ENCODE measurements around the gene PRORP.

DNA sequence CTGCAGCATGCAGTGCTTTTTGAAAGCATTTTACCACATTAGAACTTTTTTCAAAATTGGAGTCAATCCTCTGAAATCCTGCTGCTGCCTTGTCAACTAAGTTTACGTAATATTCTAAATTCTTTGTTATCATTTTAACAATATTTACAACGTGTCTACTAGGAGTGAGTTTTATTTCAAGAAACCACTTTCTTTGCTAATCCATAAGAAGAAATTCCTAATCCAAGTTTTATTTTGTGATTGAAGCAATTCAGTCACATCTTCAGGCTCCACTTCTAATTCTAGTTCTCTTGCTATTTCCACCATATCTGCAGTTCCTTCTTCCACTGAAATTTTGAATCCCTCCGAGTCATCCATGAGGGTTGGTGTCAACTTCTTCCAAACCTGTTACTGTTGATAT, 25.4 kb downstream of the PRORP start:
- no peak for TF ChIP-seq EZH2 (IDR thresholded peaks at IDR 0.05; ENCODE audit: low read depth, unreplicated experiment)
- TF ChIP-seq, protein P1, sequence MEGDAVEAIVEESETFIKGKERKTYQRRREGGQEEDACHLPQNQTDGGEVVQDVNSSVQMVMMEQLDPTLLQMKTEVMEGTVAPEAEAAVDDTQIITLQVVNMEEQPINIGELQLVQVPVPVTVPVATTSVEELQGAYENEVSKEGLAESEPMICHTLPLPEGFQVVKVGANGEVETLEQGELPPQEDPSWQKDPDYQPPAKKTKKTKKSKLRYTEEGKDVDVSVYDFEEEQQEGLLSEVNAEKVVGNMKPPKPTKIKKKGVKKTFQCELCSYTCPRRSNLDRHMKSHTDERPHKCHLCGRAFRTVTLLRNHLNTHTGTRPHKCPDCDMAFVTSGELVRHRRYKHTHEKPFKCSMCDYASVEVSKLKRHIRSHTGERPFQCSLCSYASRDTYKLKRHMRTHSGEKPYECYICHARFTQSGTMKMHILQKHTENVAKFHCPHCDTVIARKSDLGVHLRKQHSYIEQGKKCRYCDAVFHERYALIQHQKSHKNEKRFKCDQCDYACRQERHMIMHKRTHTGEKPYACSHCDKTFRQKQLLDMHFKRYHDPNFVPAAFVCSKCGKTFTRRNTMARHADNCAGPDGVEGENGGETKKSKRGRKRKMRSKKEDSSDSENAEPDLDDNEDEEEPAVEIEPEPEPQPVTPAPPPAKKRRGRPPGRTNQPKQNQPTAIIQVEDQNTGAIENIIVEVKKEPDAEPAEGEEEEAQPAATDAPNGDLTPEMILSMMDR (conservative IDR thresholded peaks at IDR 0.05; ENCODE audit: low read depth in 2 of 2): no peak
- TF ChIP-seq CREB1 (CRISPR knock-in tag; IDR thresholded peaks at IDR 0.05; ENCODE audit: low read depth): no peak
- TF ChIP-seq ZNF114 (CRISPR knock-in tag; IDR thresholded peaks at IDR 0.05): no peak
- no peak for TF ChIP-seq NANOG (IDR thresholded peaks at IDR 0.05; ENCODE audit: borderline replicate concordance)
- TF ChIP-seq, protein P2, sequence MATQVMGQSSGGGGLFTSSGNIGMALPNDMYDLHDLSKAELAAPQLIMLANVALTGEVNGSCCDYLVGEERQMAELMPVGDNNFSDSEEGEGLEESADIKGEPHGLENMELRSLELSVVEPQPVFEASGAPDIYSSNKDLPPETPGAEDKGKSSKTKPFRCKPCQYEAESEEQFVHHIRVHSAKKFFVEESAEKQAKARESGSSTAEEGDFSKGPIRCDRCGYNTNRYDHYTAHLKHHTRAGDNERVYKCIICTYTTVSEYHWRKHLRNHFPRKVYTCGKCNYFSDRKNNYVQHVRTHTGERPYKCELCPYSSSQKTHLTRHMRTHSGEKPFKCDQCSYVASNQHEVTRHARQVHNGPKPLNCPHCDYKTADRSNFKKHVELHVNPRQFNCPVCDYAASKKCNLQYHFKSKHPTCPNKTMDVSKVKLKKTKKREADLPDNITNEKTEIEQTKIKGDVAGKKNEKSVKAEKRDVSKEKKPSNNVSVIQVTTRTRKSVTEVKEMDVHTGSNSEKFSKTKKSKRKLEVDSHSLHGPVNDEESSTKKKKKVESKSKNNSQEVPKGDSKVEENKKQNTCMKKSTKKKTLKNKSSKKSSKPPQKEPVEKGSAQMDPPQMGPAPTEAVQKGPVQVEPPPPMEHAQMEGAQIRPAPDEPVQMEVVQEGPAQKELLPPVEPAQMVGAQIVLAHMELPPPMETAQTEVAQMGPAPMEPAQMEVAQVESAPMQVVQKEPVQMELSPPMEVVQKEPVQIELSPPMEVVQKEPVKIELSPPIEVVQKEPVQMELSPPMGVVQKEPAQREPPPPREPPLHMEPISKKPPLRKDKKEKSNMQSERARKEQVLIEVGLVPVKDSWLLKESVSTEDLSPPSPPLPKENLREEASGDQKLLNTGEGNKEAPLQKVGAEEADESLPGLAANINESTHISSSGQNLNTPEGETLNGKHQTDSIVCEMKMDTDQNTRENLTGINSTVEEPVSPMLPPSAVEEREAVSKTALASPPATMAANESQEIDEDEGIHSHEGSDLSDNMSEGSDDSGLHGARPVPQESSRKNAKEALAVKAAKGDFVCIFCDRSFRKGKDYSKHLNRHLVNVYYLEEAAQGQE (IDR thresholded peaks at IDR 0.05; ENCODE audit: unreplicated experiment): no peak
- no peak for TF ChIP-seq EZH2phosphoT487 (IDR thresholded peaks at IDR 0.05; ENCODE audit: unreplicated experiment)
- TF ChIP-seq JUNB (IDR thresholded peaks at IDR 0.05; ENCODE audit: unreplicated experiment): no peak
- TF ChIP-seq POLR2AphosphoS5 (IDR thresholded peaks at IDR 0.05; ENCODE audit: low read depth): no peak
- TF ChIP-seq ZNF331 (CRISPR knock-in tag; IDR thresholded peaks at IDR 0.05; ENCODE audit: low read depth): no peak
- TF ChIP-seq, protein P3, sequence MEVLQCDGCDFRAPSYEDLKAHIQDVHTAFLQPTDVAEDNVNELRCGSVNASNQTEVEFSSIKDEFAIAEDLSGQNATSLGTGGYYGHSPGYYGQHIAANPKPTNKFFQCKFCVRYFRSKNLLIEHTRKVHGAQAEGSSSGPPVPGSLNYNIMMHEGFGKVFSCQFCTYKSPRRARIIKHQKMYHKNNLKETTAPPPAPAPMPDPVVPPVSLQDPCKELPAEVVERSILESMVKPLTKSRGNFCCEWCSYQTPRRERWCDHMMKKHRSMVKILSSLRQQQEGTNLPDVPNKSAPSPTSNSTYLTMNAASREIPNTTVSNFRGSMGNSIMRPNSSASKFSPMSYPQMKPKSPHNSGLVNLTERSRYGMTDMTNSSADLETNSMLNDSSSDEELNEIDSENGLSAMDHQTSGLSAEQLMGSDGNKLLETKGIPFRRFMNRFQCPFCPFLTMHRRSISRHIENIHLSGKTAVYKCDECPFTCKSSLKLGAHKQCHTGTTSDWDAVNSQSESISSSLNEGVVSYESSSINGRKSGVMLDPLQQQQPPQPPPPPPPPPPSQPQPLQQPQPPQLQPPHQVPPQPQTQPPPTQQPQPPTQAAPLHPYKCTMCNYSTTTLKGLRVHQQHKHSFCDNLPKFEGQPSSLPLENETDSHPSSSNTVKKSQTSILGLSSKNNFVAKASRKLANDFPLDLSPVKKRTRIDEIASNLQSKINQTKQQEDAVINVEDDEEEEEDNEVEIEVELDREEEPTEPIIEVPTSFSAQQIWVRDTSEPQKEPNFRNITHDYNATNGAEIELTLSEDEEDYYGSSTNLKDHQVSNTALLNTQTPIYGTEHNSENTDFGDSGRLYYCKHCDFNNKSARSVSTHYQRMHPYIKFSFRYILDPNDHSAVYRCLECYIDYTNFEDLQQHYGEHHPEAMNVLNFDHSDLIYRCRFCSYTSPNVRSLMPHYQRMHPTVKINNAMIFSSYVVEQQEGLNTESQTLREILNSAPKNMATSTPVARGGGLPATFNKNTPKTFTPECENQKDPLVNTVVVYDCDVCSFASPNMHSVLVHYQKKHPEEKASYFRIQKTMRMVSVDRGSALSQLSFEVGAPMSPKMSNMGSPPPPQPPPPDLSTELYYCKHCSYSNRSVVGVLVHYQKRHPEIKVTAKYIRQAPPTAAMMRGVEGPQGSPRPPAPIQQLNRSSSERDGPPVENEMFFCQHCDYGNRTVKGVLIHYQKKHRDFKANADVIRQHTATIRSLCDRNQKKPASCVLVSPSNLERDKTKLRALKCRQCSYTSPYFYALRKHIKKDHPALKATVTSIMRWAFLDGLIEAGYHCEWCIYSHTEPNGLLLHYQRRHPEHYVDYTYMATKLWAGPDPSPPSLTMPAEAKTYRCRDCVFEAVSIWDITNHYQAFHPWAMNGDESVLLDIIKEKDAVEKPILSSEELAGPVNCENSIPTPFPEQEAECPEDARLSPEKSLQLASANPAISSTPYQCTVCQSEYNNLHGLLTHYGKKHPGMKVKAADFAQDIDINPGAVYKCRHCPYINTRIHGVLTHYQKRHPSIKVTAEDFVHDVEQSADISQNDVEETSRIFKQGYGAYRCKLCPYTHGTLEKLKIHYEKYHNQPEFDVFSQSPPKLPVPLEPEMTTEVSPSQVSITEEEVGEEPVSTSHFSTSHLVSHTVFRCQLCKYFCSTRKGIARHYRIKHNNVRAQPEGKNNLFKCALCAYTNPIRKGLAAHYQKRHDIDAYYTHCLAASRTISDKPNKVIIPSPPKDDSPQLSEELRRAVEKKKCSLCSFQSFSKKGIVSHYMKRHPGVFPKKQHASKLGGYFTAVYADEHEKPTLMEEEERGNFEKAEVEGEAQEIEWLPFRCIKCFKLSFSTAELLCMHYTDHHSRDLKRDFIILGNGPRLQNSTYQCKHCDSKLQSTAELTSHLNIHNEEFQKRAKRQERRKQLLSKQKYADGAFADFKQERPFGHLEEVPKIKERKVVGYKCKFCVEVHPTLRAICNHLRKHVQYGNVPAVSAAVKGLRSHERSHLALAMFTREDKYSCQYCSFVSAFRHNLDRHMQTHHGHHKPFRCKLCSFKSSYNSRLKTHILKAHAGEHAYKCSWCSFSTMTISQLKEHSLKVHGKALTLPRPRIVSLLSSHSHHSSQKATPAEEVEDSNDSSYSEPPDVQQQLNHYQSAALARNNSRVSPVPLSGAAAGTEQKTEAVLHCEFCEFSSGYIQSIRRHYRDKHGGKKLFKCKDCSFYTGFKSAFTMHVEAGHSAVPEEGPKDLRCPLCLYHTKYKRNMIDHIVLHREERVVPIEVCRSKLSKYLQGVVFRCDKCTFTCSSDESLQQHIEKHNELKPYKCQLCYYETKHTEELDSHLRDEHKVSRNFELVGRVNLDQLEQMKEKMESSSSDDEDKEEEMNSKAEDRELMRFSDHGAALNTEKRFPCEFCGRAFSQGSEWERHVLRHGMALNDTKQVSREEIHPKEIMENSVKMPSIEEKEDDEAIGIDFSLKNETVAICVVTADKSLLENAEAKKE (CRISPR knock-in tag; IDR thresholded peaks at IDR 0.05): no peak
- no peak for TF ChIP-seq STAT1 (IDR thresholded peaks at IDR 0.05; ENCODE audit: unreplicated experiment)
